Activated T-helper 1 cell treated with Interleukin-2 at 50 U/mL for 16 hours (primary cell): Measurements from ENCODE around the gene FGD2.

Source experiments
- DNase-seq: peaks from one replicate; pipeline ENCODE4 v3.0.0-alpha.2; 2020; ENCODE audit warnings: low read depth

Gene FGD2

GRCh38 chr6:36997811-36998722 is 7.4 kb upstream of the FGD2 start:
- DNase-seq: no peak

GRCh38 chr6:36998723-36999038 is 6.8 kb upstream of the FGD2 start:
- no peak for DNase-seq

GRCh38 chr6:36999061-36999750 is 6.2 kb upstream of the FGD2 start:
- no peak for DNase-seq

- no peak for DNase-seq
Measured at GRCh38 chr6:36999751-37000125, 5.7 kb upstream of the FGD2 start.

- no peak for DNase-seq
Measured at GRCh38 chr6:37004044-37004980, 1.1 kb upstream of the FGD2 start.

- no peak for DNase-seq
Measured at GRCh38 chr6:37005827-37006567, 542 bp downstream of the FGD2 start.

GRCh38 chr6:37006793-37007339 is 1.4 kb downstream of the FGD2 start:
- no peak for DNase-seq

GRCh38 chr6:37007340-37008043 is 2.0 kb downstream of the FGD2 start:
- DNase-seq: no peak

- DNase-seq: no peak
Measured at GRCh38 chr6:37008484-37009465, 3.3 kb downstream of the FGD2 start.

- DNase-seq: no peak
Measured at GRCh38 chr6:37010402-37010892, 5.0 kb downstream of the FGD2 start.

GRCh38 chr6:37011656-37012378 is 6.4 kb downstream of the FGD2 start:
- DNase-seq: no peak

- no peak for DNase-seq
Measured at GRCh38 chr6:37013516-37014491, 8.3 kb downstream of the FGD2 start.

GRCh38 chr6:37014667-37015066 is 9.2 kb downstream of the FGD2 start:
- no peak for DNase-seq

- DNase-seq: no peak
Measured at GRCh38 chr6:37015532-37015931, 10.1 kb downstream of the FGD2 start.

GRCh38 chr6:37016995-37017394 is 11.5 kb downstream of the FGD2 start:
- DNase-seq: no peak

GRCh38 chr6:37017606-37018197 is 12.2 kb downstream of the FGD2 start:
- DNase-seq: no peak
